Middle frontal gyrus (tissue), 1 donor: ENCODE results near the gene PPFIA1.
"Not testable (repeated sequence)": the region's sequence is repeated elsewhere in the genome, so short reads cannot be mapped to it uniquely, and the experiment has no call there.

ENCODE experiments used
- DNase-seq: peaks from one replicate; pipeline ENCODE4 v3.0.0-alpha.2; 2015; ENCODE audit warnings: low spot score; ENCODE audit errors: extremely low spot score

The PPFIA1 gene

DNA sequence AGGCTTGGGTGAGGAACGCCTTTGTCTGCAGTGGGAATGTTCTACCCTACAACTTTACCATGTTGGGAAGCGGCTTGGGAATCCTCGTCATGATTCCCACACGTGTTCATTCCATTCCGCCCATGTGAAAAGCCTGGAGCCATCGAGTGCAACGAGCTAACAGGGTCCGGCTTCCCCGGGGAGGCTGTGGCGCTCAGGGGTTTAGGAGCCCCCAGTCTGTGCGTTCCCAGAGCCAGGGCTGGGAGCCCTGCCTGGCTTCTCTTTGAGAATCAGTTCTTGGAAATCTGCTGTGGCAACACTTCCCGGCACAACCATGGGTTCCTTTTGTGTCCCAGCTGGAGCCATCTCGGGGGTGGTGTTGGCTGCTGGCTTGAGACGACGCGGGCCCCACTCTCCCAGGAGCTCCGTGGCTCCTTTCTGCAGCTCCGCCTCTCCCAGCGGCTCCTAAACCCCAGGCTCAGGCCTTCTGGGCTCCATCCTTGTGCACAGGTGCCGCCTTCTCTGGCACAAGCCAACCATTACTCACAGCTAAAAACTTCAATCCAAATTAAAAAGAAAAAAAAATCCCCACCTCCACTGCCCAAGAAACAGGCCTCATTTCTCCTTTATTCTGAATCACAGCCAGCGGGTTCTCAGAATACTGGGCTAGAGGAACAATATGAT is 18.7 kb upstream of the PPFIA1 start:
- no peak for DNase-seq

DNA sequence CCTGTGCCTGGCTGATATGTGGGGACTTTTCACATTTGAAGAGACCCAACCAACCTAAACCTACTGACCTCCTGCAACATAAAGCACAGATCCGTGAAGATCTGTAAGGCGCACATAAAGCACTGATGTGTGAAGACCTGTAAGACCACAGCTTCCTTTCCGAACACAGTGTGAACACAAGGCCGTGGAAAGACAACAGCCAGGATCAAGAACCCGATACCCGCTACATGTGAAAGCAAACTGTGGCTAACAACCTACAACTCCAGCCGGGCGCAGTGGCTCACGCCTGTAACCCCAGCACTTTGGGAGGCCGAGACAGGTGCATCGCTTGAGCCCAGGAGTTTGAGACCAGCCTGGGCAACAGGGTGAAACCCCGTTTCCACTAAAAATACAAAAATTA is 17.6 kb upstream of the PPFIA1 start:
- DNase-seq = no peak

DNA sequence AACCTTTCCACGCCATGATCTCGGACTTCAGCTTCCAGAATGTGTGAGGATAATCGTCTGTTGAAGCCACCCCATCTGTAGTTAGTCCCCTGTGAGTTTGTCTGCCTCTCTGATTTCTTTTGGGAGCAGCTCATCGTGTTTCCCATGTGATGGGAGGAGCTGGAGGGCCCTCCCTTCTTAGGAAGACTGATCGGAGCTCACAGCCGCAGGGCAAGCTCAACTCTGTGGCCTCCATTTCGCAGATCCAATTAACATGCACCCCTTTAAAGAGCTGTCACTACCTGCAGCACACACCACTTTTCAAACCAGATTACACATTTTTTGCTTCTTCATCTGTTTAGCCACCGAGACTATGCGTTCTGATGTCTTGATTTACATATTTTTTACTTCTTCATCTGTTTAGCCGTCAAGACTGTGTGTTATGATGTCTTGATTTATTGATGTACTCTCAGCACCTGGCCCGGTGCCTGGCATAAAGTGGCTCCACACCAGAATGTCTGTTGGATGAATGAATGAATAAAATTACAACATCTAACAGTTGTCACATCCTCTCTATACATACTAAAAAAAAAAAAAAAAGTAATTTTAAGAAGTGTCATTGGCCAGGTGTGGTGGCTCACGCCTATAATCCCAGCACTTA is 14.9 kb upstream of the PPFIA1 start:
- DNase-seq = no peak

DNA sequence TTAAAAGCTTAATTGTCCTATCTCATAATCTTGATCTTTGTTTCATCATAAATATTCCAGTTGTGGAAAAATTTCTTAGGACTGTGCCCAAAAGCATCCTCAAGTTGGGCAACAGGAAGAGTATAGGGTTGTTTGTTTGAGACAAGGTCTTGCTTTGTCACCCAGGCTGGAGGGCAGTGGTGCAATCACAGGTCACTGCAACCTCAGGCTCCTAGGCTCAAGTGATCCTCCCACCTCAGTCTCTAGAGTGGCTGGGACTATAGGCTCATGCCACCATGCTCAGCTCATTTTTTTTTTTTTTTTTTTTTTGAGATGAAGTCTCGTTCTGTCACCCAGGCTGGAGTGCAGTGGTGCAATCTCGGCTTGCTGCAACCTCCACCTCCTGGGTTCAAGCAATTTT is 11.4 kb upstream of the PPFIA1 start:
- DNase-seq = not testable (repeated sequence)

DNA sequence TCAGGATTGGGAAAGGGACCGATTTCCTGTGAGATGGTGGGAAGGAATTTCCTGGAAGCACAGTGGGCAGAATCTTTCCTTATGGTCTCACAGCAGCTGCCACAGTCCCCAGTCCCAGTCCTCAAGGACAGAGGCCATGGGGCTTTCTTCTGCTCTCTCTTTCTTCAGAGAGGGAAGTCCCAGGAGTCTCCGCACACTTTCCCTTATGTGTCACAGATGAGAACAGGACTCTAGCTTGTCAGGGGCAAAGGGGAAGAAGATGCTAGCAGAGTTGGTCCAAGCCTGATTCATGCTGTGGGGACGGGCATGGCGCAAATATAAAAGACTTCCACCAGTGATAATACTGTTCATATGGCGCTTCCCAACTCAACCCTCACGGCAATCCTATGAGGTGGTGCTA is 7.5 kb upstream of the PPFIA1 start:
- DNase-seq = no peak

DNA sequence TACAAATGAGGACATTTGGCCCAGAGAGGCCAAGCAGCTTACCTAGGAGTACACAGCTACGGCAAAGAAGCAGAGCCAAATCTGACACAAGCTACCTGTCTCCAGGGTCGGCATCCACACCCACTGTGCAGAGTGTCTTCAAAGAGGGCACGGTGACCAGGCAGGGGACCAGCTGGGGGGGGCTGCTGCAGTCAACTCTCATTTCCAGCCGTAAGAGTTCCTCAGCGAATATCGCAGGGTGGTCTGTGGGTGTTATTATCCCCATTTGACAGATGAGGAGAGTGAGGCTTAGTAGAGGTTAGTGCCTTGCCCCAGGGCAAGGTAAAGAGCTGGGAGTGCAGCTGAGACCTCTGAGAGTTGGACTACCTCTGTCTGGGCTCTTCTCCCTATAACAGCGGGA is 7.1 kb upstream of the PPFIA1 start:
- no peak for DNase-seq

DNA sequence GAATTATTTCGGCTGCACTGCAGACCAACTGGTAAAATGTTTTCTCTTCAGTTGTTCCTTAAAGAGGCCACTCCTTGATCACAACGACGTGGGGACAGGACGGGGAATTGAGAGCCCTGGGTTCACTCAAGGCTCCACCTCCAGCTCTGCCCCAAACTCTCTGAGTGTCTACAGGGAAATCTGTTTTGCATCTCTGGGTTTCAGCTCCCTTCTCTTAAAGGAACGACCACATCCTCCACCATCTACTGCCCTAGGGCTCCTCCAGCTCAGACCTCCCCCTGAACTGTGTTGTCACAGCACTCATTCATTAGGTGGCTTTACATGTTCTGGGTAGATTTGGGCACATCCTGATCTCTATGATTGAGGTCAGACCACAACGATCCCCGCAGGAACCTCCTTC is 5.1 kb upstream of the PPFIA1 start:
- DNase-seq = no peak

DNA sequence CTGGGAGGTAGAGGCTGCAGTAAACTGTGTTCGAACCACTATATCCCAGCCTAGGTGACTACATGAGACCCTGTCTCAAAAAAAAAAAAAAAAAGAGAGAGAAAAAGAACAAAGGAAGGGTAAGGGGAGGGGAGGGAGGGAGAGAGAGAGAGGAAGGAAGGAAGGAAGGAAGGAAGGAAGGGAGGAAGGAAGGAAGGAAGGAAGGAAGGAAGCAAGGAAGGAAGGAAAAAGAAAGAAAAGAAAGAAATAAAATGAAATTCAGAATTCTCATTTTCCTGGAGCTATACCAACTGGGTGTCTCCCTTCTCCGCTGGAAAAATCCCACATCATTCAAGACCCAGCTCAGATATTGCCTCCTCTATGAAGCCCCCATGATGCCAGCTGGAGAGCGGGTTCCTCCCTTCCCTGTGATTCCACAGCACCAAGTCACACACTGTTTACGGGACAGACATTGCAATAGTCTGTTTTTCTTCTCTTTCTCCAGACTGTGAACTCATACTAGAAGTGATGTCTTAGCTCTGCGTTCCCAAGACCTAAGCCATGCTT is 3.0 kb upstream of the PPFIA1 start:
- DNase-seq = no peak

DNA sequence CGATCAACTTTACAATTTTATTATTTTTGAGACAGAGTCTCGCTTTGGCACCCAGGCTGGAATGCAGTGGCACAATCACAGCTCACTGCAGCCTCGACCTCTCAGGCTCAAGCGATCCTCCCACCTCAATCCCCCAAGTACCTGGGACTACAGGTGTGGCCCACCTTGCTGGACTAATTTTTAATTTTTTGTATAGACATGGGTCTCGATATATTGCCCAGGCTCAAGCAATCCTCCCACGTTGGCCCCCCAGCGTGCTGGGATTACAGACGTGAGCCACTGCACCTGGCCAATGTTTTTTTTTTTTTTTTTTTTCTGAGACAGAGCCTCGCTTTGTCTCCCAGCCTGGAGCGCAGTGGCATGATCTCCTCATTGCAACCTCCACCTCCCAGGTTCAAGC is 2.0 kb upstream of the PPFIA1 start:
- no peak for DNase-seq

DNA sequence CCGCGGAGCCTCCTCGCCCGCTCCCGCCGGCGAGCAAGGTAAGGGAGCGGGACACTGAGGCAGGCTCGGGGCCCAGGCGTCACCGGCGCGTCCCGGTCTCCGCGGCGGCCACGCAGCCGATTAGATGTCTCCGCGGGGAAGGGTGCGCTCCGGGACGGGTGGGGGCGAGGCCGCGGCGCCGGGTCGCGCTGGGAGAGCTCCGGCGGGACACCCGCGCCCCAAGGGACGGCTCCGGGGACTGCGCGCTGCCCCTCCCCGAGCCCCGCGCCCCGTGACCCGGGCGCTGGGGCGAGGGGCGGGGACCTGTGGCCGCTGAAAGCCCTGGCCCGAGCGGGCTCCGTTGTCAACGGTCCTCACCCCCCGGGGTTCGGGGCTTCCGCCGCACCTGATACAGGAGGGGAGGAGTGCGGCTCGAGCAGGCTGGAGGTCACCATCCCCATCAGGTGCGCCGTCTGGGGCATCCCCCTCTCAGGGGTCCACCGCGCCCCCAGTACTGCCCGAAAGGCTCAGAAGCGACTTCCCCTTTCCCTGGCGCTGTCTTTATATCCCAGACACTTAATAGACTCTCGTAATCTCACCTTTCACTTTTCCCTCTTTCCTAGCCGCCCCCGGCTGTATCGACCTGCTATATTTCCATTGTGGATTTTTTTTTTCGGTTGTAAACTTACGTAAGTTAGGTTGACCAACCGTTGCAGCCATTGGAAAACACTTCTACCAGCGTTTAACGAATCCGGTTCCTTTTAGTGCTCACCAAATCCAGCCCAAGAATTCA is 573 bp downstream of the PPFIA1 start:
- no peak for DNase-seq

DNA sequence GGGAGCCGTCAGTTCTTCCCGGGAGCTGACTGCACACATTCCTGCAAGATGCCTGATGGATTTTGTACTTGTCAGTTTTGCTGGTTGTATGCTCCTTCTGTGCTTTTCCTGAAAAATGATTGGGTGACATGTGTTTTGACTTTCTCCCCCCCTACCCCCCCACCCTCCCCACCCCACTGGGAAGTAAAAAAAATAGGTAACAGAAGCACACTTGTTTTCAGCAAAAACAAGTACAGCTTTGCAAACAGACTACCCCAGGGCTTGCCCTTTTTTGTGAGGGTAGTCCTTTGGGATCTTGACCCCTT is 1.1 kb downstream of the PPFIA1 start:
- no peak for DNase-seq

DNA sequence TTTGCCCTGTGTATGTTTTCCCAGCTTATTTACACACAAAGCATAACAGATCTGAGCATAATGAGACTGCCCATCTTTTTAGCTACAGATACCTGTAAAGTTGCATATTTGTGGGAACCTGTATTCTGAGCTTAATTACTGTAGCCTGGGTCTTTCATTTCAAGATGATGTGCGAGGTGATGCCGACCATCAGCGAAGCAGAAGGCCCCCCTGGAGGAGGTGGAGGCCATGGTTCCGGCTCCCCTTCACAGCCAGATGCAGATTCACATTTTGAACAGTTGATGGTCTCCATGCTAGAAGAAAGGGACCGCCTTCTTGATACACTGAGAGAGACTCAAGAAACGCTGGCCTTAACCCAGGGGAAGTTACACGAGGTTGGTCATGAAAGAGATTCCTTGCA is 1.5 kb downstream of the PPFIA1 start:
- DNase-seq = no peak

DNA sequence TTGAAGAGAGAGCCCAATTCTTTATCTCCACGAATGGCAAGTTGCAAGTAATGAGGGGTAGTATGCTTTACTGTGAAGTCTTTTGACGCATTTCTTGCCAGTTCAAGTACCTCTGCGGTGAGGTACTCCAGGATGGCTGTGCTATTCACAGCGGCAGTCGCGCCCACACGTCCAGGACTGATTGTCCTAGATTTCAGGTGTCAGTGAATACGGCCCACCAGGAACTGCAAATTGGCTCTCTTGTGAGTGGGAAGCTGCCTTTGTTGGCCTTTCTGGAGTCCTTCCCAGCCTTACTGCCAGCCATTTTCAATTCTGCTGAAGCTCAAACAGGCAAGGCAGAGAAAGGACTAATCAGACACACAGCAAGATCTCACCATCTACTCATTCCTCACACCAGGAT is 8.5 kb downstream of the PPFIA1 start:
- peak; percentile 56 for DNase-seq

DNA sequence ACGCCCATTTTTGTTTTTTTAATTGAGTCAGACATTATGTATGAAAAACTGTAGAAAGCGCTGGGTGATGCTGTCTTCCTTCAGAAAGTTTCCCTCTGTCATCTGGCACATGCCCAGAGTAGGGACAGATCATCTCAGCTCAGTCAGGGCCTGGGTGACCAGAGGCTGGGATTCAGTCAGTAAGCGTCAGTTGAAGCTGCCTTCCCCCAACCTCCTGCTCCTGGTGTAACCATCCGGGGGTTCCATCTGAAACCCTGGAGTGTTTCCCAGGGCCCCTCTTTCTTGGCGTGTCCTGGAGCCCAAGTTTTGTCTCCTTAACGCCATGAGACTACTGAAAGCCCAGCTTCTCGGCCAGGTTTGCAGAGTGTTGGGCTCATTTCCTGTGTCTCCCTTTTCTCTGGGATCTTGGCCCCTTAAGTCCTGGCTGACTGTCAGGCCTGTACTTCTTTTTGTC is 10.7 kb downstream of the PPFIA1 start:
- DNase-seq = no peak

DNA sequence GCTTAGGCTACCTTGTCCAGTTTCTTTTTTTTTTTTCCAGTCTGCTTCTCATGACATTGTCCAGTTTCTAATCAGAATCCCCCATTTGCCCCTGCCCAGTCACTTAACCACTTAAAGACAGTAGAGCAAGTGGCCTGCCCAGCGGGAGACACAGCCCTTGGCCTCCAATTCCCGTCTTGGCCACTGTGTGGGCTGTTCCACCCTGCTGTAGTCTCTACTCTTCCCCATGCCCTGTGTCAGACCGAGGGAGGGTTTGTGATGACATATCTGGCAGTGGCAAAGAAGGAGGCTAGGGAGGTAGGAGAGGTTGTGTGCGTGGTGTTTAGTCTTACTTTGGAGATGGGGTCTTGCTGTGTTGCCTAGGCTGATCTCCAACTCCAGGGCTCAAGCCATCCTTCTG is 11.5 kb downstream of the PPFIA1 start:
- DNase-seq = no peak

DNA sequence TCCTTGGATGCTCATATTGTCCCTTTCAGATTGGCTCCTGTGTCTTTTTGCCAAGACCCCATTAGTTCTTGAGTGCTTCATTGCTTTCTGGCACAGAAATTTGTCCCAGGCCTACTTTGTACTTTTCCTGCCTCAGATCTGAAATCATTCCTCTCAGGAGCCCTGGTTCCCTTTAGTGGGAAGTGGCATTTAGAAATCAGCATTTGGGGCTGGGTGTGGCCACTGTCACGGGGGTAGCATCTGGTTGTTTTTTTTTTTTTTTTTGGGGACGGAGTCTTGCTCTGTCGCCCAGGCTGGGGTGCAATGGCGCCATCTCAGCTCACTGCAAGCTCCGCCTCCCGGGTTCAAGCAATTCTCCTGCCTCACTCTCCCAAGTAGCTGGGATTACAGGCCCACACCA is 18.2 kb downstream of the PPFIA1 start:
- no peak for DNase-seq

DNA sequence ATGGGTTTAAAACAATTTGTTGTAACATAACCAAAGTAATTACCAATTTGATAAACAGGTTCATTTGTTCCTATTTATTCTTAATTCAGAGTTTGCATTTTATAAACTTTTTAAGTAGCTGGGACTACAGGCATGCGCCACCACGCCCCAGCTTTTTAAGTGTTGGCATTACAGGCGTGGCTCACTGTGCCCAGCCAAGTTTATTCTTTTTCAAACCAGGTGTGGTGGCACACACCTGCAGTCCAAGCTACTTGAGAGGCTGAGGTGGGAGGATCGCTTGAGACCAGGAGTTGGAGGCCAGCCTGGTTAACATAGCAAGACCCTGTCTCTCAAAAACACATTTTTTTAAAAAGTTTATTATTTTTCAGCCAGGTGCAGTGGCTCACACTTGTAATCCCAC is 19.1 kb downstream of the PPFIA1 start:
- no peak for DNase-seq

DNA sequence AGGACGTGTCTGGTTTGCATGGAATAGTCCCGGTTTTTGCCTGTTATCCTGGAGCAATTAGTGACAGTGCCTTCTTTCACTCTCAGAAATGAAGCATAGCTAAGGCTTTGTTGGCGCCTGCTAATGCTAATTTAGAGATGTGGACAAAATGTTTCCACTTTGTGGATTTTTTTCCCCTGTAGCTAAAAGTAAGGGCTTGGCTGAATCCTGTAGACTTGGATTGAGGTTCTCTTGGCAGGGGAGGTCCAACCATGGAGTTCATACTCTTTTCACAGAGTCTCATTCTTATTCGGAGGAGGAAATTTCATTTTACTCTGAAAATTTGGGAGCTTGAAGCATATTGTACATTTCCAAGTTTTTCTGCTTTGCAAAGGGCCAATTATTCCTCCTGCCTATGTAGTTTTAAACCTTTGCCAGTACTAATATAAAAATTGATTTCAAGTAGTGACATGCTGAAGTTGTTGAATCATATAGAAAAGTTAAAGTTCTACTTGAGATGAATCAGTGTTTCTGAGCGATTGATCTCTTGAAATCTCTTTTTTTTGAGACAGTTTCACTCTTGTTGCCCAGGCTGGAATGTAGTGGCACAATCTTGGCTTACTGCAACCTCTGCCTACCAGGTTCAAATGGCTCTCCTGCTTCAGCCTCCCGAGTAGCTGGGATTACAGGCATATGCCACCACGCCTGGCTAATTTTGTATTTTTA is 20.0 kb downstream of the PPFIA1 start:
- DNase-seq = no peak

DNA sequence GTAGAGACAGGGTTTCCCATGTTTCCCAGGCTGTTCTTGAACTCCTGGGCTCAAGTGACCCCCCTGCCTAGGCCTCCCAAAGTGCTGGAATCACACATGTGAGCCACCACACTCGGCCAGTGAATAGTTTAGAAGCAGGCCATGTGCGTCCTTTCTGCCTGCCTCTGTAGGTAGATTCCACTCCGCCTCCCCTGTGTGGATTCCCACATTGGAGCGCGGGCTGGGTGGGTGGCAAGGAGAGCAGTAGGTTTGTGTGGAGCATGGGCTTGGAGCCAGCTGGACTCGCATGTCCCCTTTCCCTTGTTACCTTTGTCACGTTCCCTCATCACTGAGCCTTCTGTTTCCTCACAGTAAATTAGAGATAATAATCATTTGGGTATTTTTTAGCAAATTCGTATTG is 21.7 kb downstream of the PPFIA1 start:
- DNase-seq = no peak

DNA sequence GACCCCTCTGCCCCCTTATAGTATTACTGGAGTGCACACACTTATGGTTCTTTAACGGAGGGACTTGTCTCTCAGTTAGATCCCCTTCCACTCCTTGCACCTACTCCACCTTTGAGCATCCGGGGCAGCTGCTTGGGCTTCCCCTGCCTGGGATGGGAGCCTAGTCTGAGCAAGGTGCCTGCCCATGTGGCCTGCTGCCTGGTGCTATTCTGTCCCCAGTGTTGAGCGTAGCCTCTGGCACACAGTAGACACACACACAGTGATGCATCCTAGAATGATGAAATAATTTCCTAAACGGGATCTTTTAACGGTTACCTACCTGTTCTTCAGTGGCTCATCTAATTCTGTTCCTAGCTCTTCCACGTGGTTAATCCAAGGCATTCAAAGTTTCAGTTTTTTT is 22.4 kb downstream of the PPFIA1 start:
- DNase-seq = no peak

DNA sequence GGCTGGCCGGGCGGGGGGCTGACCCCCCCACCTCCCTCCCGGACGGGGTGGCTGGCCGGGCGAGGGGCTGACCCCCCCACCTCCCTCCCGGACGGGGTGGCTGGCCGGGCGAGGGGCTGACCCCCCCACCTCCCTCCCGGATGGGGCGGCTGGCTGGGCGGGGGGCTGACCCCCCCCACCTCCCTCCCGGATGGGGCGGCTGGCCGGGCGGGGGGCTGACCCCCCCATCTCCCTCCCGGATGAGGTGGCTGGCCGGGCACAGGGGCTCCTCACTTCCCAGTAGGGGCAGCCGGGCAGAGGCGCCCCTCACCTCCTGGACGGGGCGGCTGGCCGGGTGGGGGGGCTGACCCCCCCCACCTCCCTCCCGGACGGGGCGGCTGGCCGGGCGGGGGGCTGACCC is 24.7 kb downstream of the PPFIA1 start:
- DNase-seq = not testable (repeated sequence)

DNA sequence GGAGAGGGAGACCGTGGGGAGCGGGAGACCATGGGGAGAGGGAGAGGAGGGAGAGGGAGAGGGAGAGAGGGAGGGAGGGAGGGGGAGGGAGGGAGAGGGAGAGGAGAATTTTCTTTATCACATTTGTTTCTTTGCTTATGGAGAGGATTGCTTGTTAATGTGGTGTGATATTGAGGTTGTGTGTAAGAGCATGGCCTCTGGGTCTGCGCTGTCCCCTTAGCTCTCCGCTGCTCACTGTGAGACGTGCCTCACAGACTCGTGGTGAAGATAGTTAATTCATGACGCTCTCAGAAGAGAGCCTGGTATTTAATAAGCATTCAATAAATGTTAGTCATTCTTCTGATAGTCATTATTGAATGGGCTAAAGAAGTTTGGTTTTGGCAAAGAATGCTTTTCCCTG is 26.2 kb downstream of the PPFIA1 start:
- DNase-seq = no peak
